ENCODE data around the gene SNX15. TPM values are rescaled to one million over a fixed set of nuclear protein-coding genes. Genes with fewer than 3 reads are reported as not detected.

SNX15 gene
- total and polyA plus RNA-seq, 7 donors, result 15.6 to 66.5 (median 21.7) TPM

GRCh38 chr11:65045728-65046127 lies 18.5 kb downstream of the SNX15 start:
- DNase-seq, result no peak

GRCh38 chr11:65047581-65048422 lies 20.6 kb downstream of the SNX15 start:
- H3K4me3 ChIP-seq, result peak overlapping the region; percentile 59
- H3K27me3 ChIP-seq (ENCODE audit: insufficient read depth in 3 of 3, low read length in 2 of 3), result no peaks in the 10 kb centered on the region
- H3K36me3 ChIP-seq (ENCODE audit: insufficient read depth in 1 of 2, low read depth in 1 of 2), result peaks cover 0 to 15% of the 10 kb centered on the region in 2 donors
- intact Hi-C loops (cut with DNase I), result no loop called here
- H3K27ac ChIP-seq, result no peak overlapping the region
- H3K9me3 ChIP-seq, result no peaks in the 10 kb centered on the region
- WGBS, 3 donors, result 18 to 21% (median 18%) methylated on average over 47 to 56 of the region's 56 CpGs
- no peak for TF ChIP-seq CTCF (IDR thresholded peaks at IDR 0.05)
- DNase-seq (peak; percentile 35 to 62), ATAC-seq (peak in 2 of 4 donors; percentile 20 to 42)
- H3K4me1 ChIP-seq, result peaks cover 5% of the 10 kb centered on the region

More at GRCh38 chr11:65045728-65046127, 18.5 kb downstream of the SNX15 start:
- H3K9me3 ChIP-seq, result no peaks in the 10 kb centered on the region
- TF ChIP-seq CTCF (IDR thresholded peaks at IDR 0.05), result no peak
- peaks cover 17% of the 10 kb centered on the region for H3K4me1 ChIP-seq
- ATAC-seq, result no peak
- 82 to 89% (median 86%) methylated on average over 7 of the region's 7 CpGs for WGBS, 3 donors
- intact Hi-C loops (cut with DNase I), result no loop called here
- H3K27me3 ChIP-seq (ENCODE audit: insufficient read depth in 3 of 3, low read length in 2 of 3), result no peaks in the 10 kb centered on the region
- H3K36me3 ChIP-seq (ENCODE audit: insufficient read depth in 1 of 2, low read depth in 1 of 2), result peaks cover 0 to 15% of the 10 kb centered on the region in 2 donors
- no peak overlapping the region for H3K27ac ChIP-seq
- no peak overlapping the region for H3K4me3 ChIP-seq

- DNase-seq (no peak), ATAC-seq (no peak)
- H3K9me3 ChIP-seq, result no peaks in the 10 kb centered on the region
- 67 to 76% (median 69%) methylated on average over 9 of the region's 9 CpGs for WGBS, 3 donors
- H3K27me3 ChIP-seq (ENCODE audit: insufficient read depth in 3 of 3, low read length in 2 of 3), result peaks cover 0 to 2% (median 0%) of the 10 kb centered on the region in 3 donors
- H3K27ac ChIP-seq, result no peak overlapping the region
- H3K4me3 ChIP-seq, result no peak overlapping the region
- intact Hi-C loops (cut with DNase I), result no loop called here
- TF ChIP-seq CTCF (IDR thresholded peaks at IDR 0.05), result no peak
- no peaks in the 10 kb centered on the region for H3K4me1 ChIP-seq
- H3K36me3 ChIP-seq (ENCODE audit: insufficient read depth in 1 of 2, low read depth in 1 of 2), result no peaks in the 10 kb centered on the region
Measured at GRCh38 chr11:65051398-65051858, 24.2 kb downstream of the SNX15 start.

GRCh38 chr11:65053827-65054508 lies 26.7 kb downstream of the SNX15 start:
- H3K27ac ChIP-seq, result no peak overlapping the region
- intact Hi-C loops (cut with DNase I), result loop anchor here in 1 of 2 donors (1.0 kb wide), 1 partner anchor 22 kb away; no protein-coding TSS in a partner anchor
- no peak overlapping the region for H3K4me3 ChIP-seq
- H3K36me3 ChIP-seq (ENCODE audit: insufficient read depth in 1 of 2, low read depth in 1 of 2), result no peaks in the 10 kb centered on the region
- ATAC-seq (no peak), DNase-seq (no peak)
- H3K9me3 ChIP-seq, result no peaks in the 10 kb centered on the region
- peaks cover 0 to 2% (median 0%) of the 10 kb centered on the region in 3 donors for H3K27me3 ChIP-seq (ENCODE audit: insufficient read depth in 3 of 3, low read length in 2 of 3)
- H3K4me1 ChIP-seq, result no peaks in the 10 kb centered on the region
- no peak for TF ChIP-seq CTCF (IDR thresholded peaks at IDR 0.05)
- WGBS, 3 donors, result 43 to 46% (median 46%) methylated on average over 8 of the region's 8 CpGs

Measured in psoas muscle (tissue), 8 donors.